IMR-90 (cell line): Measurements from ENCODE around the gene PSPH. TPM values are rescaled to one million over a fixed set of nuclear protein-coding genes. Genes with fewer than 3 reads are reported as not detected.

ENCODE experiments used
- ATAC-seq: fragments of 200-7000 bp; cut with Tn5 transposase; 2 replicates; pipeline ENCODE4 v1.9.1; 2020; ENCODE audit warnings: low read depth, mild to moderate bottlenecking, moderate library complexity
- BruUV-seq: library from RNA; stranded (reverse); fragments of 400-500 nt; replicated peaks from 2 replicates; lab custom pipeline; 2021; lab: Mats Ljungman, UMichigan
- CTCF ChIA-PET: fragments of 300-600 bp; formaldehyde crosslinking; extraction: SDS; loops from one replicate; lab custom pipeline; 2021; ENCODE audit warnings: antibody characterized with exemption; lab: Yijun Ruan, JAX
- POLR2A ChIA-PET: fragments of 300-600 bp; sonication (Branson Sonifier 250); formaldehyde crosslinking; loops from one replicate; lab custom pipeline; 2022; ENCODE audit warnings: antibody characterized with exemption; ENCODE audit not compliant: unreplicated experiment; lab: Charles Lee
- DNase-seq: peaks from one replicate; pipeline ENCODE4 v3.0.0; 2013
- H2AFZ ChIP-seq: replicated peaks from 2 replicates; pipeline ENCODE3; 2013; ENCODE audit warnings: low read length, mild to moderate bottlenecking; ENCODE audit not compliant: poor library complexity
- H2AK5ac ChIP-seq: 2 replicates; pipeline ENCODE4 v1.6.1; 2013; ENCODE audit warnings: low read depth, low read length, inconsistent platforms
- H2AK9ac ChIP-seq: replicated peaks from 2 replicates; pipeline ENCODE3; 2013; ENCODE audit warnings: mild to moderate bottlenecking, low read depth, low read length, moderate library complexity; ENCODE audit not compliant: poor library complexity
- H2BK120ac ChIP-seq: 2 replicates; pipeline ENCODE4 v1.6.1; 2013; ENCODE audit warnings: low read depth, low read length, inconsistent platforms
- H2BK15ac ChIP-seq: 3 replicates; pipeline ENCODE4 v1.6.1; 2013; ENCODE audit warnings: low read depth, low read length, inconsistent platforms
- H2BK20ac ChIP-seq: 2 replicates; pipeline ENCODE4 v1.6.1; 2013; ENCODE audit warnings: low read depth, mild to moderate bottlenecking, inconsistent platforms, low read length, moderate library complexity
- H2BK5ac ChIP-seq: 2 replicates; pipeline ENCODE4 v1.6.1; 2013; ENCODE audit warnings: mild to moderate bottlenecking, low read depth, low read length, inconsistent platforms; ENCODE audit not compliant: poor library complexity, severe bottlenecking
- H3K14ac ChIP-seq: replicated peaks from 2 replicates; pipeline ENCODE4 v1.6.1; 2013; ENCODE audit warnings: low read depth, low read length, inconsistent platforms
- H3K18ac ChIP-seq: 2 replicates; pipeline ENCODE4 v1.6.1; 2013; ENCODE audit warnings: low read depth, low read length, control low read depth
- H3K23ac ChIP-seq: 2 replicates; pipeline ENCODE4 v1.6.1; 2013; ENCODE audit warnings: low read depth, low read length, inconsistent platforms
- H3K27ac ChIP-seq: 2 replicates; pipeline ENCODE4 v1.5.1; 2013; ENCODE audit warnings: mild to moderate bottlenecking, control low read depth, low read length; ENCODE audit not compliant: insufficient read depth
- H3K27me3 ChIP-seq: 2 replicates; pipeline ENCODE4 v1.6.1; 2013; ENCODE audit warnings: low read length; ENCODE audit not compliant: control insufficient read depth, insufficient read depth
- H3K36me3 ChIP-seq: 2 replicates; pipeline ENCODE4 v1.6.1; 2013; ENCODE audit warnings: low read length, mixed read lengths; ENCODE audit not compliant: control insufficient read depth, insufficient read depth
- H3K4ac ChIP-seq: 2 replicates; pipeline ENCODE4 v1.6.1; 2013; ENCODE audit warnings: low read depth, low read length, inconsistent platforms
- H3K4me1 ChIP-seq: 2 replicates; pipeline ENCODE4 v1.6.1; 2013; ENCODE audit warnings: low read length, mixed read lengths; ENCODE audit not compliant: control insufficient read depth, insufficient read depth
- H3K4me2 ChIP-seq: 2 replicates; pipeline ENCODE4 v1.6.1; 2013; ENCODE audit warnings: low read depth, mild to moderate bottlenecking, control low read depth, low read length, moderate library complexity
- H3K4me3 ChIP-seq: 2 replicates; pipeline ENCODE4 v1.5.1; 2013; ENCODE audit warnings: low read depth, mild to moderate bottlenecking, control low read depth, low read length, moderate library complexity; ENCODE audit not compliant: insufficient read depth
- H3K56ac ChIP-seq: 2 replicates; pipeline ENCODE4 v1.6.1; 2013; ENCODE audit warnings: low read length, inconsistent platforms; ENCODE audit not compliant: insufficient read depth; ENCODE audit errors: extremely low read depth
- H3K79me1 ChIP-seq, 2 experiments: 2 replicates each; pipeline ENCODE4 v1.6.1; 2013; ENCODE audit warnings: low read length in 2 of 2, inconsistent platforms in 1 of 2, low read depth in 1 of 2
- H3K9ac ChIP-seq: 2 replicates; pipeline ENCODE4 v1.6.1; 2013; ENCODE audit warnings: low read depth, low read length, control low read depth
- H3K9me1 ChIP-seq: 2 replicates; pipeline ENCODE4 v1.6.1; 2013; ENCODE audit warnings: low read length, inconsistent platforms; ENCODE audit not compliant: insufficient read depth
- H3K9me3 ChIP-seq: 2 replicates; pipeline ENCODE4 v1.6.1; 2013; ENCODE audit warnings: low read length; ENCODE audit not compliant: control insufficient read depth, insufficient read depth
- H4K20me1 ChIP-seq: 2 replicates; pipeline ENCODE4 v1.6.1; 2013; ENCODE audit warnings: low read length, inconsistent platforms; ENCODE audit not compliant: insufficient read depth
- H4K5ac ChIP-seq: 2 replicates; pipeline ENCODE4 v1.6.1; 2013; ENCODE audit warnings: mild to moderate bottlenecking, low read depth, low read length, control low read depth
- H4K8ac ChIP-seq, 2 experiments: 2 replicates each; pipeline ENCODE4 v1.6.1; 2013; ENCODE audit warnings: low read depth in 2 of 2, low read length in 2 of 2, control low read depth in 1 of 2, inconsistent platforms in 1 of 2
- H4K91ac ChIP-seq: 2 replicates; pipeline ENCODE4 v1.6.1; 2013; ENCODE audit warnings: low read depth, low read length, inconsistent platforms; ENCODE audit not compliant: insufficient read depth
- BHLHE40 ChIP-seq: fragments of 150-350 bp; IDR thresholded peaks from 2 replicates; pipeline ENCODE4 v1.6.1; 2016; ENCODE audit warnings: mild to moderate bottlenecking, low read depth, low read length
- CEBPB ChIP-seq: IDR thresholded peaks from 2 replicates; pipeline ENCODE4 v1.6.1; 2012; ENCODE audit warnings: low read depth, low read length, improper control_type of control experiment
- CHD1 ChIP-seq: IDR thresholded peaks from 2 replicates; pipeline ENCODE4 v1.6.1; 2012; ENCODE audit warnings: low read depth, low read length, improper control_type of control experiment
- MAFK ChIP-seq: IDR thresholded peaks from 2 replicates; pipeline ENCODE4 v1.6.1; 2012; ENCODE audit warnings: low read depth, low read length, improper control_type of control experiment
- MAZ ChIP-seq: IDR thresholded peaks from 2 replicates; pipeline ENCODE4 v1.6.1; 2012; ENCODE audit warnings: low read depth, mild to moderate bottlenecking, low read length, improper control_type of control experiment, moderate library complexity, borderline replicate concordance
- NFE2L2 ChIP-seq: fragments of 150-350 bp; IDR thresholded peaks from 2 replicates; pipeline ENCODE4 v1.6.1; 2016; ENCODE audit warnings: low read depth, mild to moderate bottlenecking, low read length
- POLR2A ChIP-seq: IDR thresholded peaks from 2 replicates; pipeline ENCODE4 v1.6.1; 2012; ENCODE audit warnings: mild to moderate bottlenecking, low read depth, low read length
- RAD21 ChIP-seq: IDR thresholded peaks from 2 replicates; pipeline ENCODE4 v1.6.1; 2012; ENCODE audit warnings: low read length, improper control_type of control experiment
- RCOR1 ChIP-seq: IDR thresholded peaks from 2 replicates; pipeline ENCODE4 v1.6.1; 2012; ENCODE audit warnings: mild to moderate bottlenecking, low read length, improper control_type of control experiment; ENCODE audit not compliant: insufficient replicate concordance
- RFX5 ChIP-seq: IDR thresholded peaks from 2 replicates; pipeline ENCODE4 v1.8.0; 2012; ENCODE audit warnings: low read depth, mild to moderate bottlenecking, low read length, moderate library complexity
- WGBS, 2 experiments: methylation state at CpG; one replicate each; pipeline versions ENCODE4 v1.1.5 to v1.1.7; 2013; ENCODE audit warnings: missing lambda C conversion rate in 2 of 2; ENCODE audit not compliant: insufficient read length in 1 of 2; ENCODE audit errors: extremely low coverage in 2 of 2; 5-methylcytosine and 5-hydroxymethylcytosine counted together
- dilution Hi-C: fragments of 300-500 bp; cut with HindIII; formaldehyde crosslinking; loops from one replicate; pipeline ENCODE4 v1.14.3; 2018; ENCODE audit warnings: low sequenced_read_pairs; ENCODE audit not compliant: unreplicated experiment
- in situ Hi-C: fragments of 300-500 bp; cut with MboI; formaldehyde crosslinking; loops from 3 replicates; pipeline ENCODE4 v1.14.3; 2019; ENCODE audit warnings: low sequenced_read_pairs, inconsistent platforms, mixed read lengths
- intact Hi-C: fragments of 100-400 bp; cut with micrococcal nuclease; formaldehyde crosslinking; loops from 2 replicates; pipeline ENCODE4 v1.10.0; 2022
- polyA plus RNA-seq, 3 experiments: library from polyadenylated mRNA; depleted of rRNA; stranded (reverse); fragments of >200 nt; gene quantifications; 2 replicates each; pipeline ENCODE4 v1.2.3, GENCODE V29; 2012; ENCODE audit warnings: low replicate concordance in 1 of 3
- total RNA-seq: library from RNA; depleted of rRNA; stranded (reverse); fragments of >200 nt; gene quantifications from 2 replicates; pipeline ENCODE4 v1.2.3, GENCODE V29; 2012
- TF ChIP-seq, protein P1 (sequence below): fragments of 150-350 bp; IDR thresholded peaks from 2 replicates; pipeline ENCODE4 v1.6.1; 2017; ENCODE audit warnings: mild to moderate bottlenecking, antibody characterized with exemption, low read length, low read depth
- TF ChIP-seq, protein P2 (sequence below): fragments of 150-350 bp; IDR thresholded peaks from 2 replicates; pipeline ENCODE4 v1.6.1; 2016; ENCODE audit warnings: low read depth, mild to moderate bottlenecking, low read length, moderate library complexity, borderline replicate concordance
- TF ChIP-seq, protein P3 (sequence below): conservative IDR thresholded peaks from 2 replicates; pipeline ENCODE4 v1.5.1; 2012; ENCODE audit warnings: mild to moderate bottlenecking, low read depth, low read length, improper control_type of control experiment

Gene PSPH
- total and polyA plus RNA-seq, 2 of the 4 experiments (the other 2 are of a cell fraction), result 31.8 to 48.4 TPM

DNA sequence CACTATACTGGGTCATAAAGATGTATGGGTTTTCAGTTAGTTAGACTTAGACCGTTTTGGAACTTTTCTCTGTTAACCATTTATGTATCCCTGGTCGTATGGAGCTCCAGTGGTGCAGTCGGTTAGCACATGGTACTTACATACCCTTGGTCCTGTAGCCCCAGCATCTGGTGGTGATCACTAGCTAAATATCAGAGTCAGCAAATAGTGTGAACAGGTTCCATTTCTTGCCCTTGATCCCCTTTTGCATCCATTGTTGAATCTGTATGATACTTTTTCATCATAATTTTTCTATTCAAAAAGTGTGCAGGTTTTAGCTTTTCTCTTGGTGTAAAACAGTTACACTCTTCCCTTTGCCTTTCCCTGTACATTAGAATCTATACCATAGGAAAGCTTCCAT is 71.0 kb downstream of the PSPH start:
- peaks cover 9% of the 10 kb centered on the region; the same call in 1 of the 2 replicates for H4K20me1 ChIP-seq
- H3K23ac ChIP-seq, result no peak overlapping the region
- H3K9me1 ChIP-seq, result peaks cover 11% of the 10 kb centered on the region; the same call in 1 of the 2 replicates
- H2AK5ac ChIP-seq, result no peak overlapping the region
- no peaks in the 10 kb centered on the region for H3K9me3 ChIP-seq
- H3K4me3 ChIP-seq, result no peak overlapping the region
- H3K18ac ChIP-seq, result no peak overlapping the region
- in situ Hi-C loops, result no loop called here
- dilution Hi-C loops, result no loop called here
- no peak overlapping the region for H3K9ac ChIP-seq
- no peak overlapping the region for H2AFZ ChIP-seq
- CTCF ChIA-PET, result no interaction called here
- H3K14ac ChIP-seq, result no peak overlapping the region
- DNase-seq (no peak), ATAC-seq (no peak)
- intact Hi-C loops, result no loop called here
- no peak overlapping the region for H3K27ac ChIP-seq
- H2BK15ac ChIP-seq, result no peak overlapping the region
- TF ChIP-seq RAD21 (no peak), CEBPB (no peak), MAZ (no peak), MAFK (no peak), NFE2L2 (no peak), RCOR1 (no peak), POLR2A (no peak), CHD1 (no peak), RFX5 (no peak), BHLHE40 (no peak)
- TF ChIP-seq, protein P1, sequence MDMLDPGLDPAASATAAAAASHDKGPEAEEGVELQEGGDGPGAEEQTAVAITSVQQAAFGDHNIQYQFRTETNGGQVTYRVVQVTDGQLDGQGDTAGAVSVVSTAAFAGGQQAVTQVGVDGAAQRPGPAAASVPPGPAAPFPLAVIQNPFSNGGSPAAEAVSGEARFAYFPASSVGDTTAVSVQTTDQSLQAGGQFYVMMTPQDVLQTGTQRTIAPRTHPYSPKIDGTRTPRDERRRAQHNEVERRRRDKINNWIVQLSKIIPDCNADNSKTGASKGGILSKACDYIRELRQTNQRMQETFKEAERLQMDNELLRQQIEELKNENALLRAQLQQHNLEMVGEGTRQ, result no peak
- TF ChIP-seq, protein P2, sequence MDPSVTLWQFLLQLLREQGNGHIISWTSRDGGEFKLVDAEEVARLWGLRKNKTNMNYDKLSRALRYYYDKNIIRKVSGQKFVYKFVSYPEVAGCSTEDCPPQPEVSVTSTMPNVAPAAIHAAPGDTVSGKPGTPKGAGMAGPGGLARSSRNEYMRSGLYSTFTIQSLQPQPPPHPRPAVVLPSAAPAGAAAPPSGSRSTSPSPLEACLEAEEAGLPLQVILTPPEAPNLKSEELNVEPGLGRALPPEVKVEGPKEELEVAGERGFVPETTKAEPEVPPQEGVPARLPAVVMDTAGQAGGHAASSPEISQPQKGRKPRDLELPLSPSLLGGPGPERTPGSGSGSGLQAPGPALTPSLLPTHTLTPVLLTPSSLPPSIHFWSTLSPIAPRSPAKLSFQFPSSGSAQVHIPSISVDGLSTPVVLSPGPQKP, result no peak
- TF ChIP-seq, protein P3, sequence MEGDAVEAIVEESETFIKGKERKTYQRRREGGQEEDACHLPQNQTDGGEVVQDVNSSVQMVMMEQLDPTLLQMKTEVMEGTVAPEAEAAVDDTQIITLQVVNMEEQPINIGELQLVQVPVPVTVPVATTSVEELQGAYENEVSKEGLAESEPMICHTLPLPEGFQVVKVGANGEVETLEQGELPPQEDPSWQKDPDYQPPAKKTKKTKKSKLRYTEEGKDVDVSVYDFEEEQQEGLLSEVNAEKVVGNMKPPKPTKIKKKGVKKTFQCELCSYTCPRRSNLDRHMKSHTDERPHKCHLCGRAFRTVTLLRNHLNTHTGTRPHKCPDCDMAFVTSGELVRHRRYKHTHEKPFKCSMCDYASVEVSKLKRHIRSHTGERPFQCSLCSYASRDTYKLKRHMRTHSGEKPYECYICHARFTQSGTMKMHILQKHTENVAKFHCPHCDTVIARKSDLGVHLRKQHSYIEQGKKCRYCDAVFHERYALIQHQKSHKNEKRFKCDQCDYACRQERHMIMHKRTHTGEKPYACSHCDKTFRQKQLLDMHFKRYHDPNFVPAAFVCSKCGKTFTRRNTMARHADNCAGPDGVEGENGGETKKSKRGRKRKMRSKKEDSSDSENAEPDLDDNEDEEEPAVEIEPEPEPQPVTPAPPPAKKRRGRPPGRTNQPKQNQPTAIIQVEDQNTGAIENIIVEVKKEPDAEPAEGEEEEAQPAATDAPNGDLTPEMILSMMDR, result no peak
- POLR2A ChIA-PET, result no interaction called here
- no TSS peak for BruUV-seq
- H2BK20ac ChIP-seq, result no peak overlapping the region
- H3K4me1 ChIP-seq, result no peaks in the 10 kb centered on the region
- no peak overlapping the region for H3K4me2 ChIP-seq
- H2BK120ac ChIP-seq, result no peak overlapping the region
- H2AK9ac ChIP-seq, result no peak overlapping the region
- peaks cover 35% of the 10 kb centered on the region for H3K36me3 ChIP-seq
- H4K5ac ChIP-seq, result no peak overlapping the region
- no peak overlapping the region for H2BK5ac ChIP-seq
- no peak overlapping the region for H4K8ac ChIP-seq
- WGBS, 2 experiments, result 100% methylated on average over 1 of the region's 3 CpGs; no CpG with 5 or more reads in 1 of the 2 experiments
- no peak overlapping the region for H3K4ac ChIP-seq
- H4K91ac ChIP-seq, result no peak overlapping the region
- peaks cover 14% of the 10 kb centered on the region in 2 experiments; a peak in 3 of 4 replicates for H3K79me1 ChIP-seq
- H3K56ac ChIP-seq, result no peak overlapping the region
- no peaks in the 10 kb centered on the region for H3K27me3 ChIP-seq
